ENCODE measurements around the gene MTFP1.
"Not testable (repeated sequence)": the region's sequence is repeated elsewhere in the genome, so short reads cannot be mapped to it uniquely, and the experiment has no call there.

MTFP1 gene, protein sequence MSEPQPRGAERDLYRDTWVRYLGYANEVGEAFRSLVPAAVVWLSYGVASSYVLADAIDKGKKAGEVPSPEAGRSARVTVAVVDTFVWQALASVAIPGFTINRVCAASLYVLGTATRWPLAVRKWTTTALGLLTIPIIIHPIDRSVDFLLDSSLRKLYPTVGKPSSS

GRCh38 chr22:30425616-30426387, at the start of gene MTFP1:
Gene MTFP1 (plus strand): TSS chr22:30425768. CDS start chr22:30425880, 112 bp downstream.
- DNase-seq: peak; percentile 54

DNA sequence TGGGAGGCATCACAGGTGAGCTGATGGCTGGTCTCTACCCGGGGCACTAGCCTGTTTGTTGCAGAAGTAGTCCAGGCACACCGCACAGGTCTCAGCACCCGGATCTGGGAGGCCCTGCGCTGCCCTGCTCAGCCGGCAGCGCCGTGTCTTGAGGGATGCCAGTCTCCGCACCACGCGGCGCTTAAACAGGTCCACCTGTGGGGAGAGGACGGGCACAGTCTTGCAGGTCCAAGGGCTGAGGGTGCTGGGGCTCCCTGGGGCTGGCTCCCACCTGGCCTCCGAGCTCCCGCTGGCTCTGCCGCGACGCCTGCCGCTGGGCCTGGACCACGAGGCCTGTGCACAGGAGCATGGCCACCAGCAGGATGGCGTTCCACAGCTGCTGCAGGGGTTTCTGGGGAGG, 45.6 kb upstream of the MTFP1 start:
- DNase-seq: no peak

- DNase-seq: no peak
Measured at GRCh38 chr22:30381264-30381663, 44.3 kb upstream of the MTFP1 start.

DNA sequence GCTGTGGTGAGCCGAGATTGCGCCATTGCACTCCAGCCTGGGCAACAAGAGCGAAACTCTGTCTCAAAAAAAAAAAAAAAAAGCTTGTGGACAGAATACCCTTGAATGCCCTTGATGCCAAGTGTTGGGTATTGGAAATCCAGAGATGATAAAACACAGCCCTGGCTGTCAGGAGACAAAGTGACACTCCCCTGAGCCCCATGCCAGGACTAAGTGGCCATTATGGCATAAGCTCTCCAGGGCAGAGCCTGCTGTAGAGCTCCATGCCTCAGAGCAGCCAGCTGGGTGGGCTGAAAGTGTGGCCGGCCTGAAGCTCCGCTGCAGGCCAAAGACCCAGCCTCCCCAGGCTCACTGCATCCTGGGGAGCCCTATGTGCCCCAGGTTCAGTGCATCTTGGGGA, 43.2 kb upstream of the MTFP1 start:
- DNase-seq: no peak

DNA sequence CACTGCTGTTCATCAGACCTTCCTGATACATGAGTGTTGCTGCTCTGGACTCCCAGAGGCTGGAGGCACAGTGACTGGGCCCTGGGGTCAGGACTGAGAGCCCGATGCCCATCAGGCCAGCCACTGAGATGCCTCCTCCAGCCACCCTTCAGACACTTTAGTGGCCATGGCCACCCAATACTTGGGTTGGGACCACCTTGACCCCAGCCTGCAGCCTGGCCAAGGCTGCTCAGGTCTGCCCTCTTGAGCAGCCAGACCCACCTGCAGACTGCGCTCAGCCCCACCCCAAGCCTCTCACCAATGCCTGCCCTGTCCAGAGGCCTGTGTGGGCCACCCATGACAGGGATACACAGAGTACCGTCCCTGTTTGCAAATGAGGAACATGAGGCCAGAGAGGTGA, 42.5 kb upstream of the MTFP1 start:
- DNase-seq: no peak

DNA sequence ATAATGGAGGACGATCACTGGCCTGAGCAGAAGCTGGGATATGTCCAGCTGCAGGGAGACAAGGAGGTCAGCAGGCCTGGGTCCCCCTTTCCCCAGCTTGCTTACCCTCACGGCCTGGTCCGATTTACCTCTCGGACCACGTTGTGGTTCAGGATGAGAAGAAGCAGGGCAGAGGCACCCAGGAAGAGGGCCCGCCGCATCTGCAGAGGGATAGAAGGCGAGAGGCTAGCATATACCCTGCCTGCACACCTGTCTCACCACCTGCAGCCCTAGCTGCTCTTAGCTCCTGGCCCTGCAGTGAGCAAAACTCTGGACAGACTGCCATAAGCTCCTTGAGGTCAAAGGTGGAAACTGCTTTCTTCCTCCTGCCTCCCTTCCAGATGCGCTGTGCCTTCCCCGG, 39.6 kb upstream of the MTFP1 start:
- DNase-seq: no peak

DNA sequence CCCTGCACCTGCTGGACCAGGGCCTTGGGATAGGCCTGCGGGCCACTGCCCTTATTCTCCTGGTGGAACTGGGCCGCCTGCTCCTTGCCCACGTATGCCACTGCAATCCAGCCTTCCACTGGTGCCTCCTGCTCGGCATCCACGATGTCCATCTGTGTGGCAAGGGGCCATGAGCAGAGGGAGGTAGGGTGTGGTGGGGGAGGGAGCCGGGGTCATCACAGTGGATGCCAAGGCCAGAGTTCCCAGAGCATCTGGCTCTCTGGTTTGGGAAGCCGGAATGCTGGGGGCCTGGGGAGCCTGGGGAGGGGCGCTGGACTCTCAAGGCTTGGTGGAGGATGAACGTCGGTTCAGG, 39.0 kb upstream of the MTFP1 start:
- DNase-seq: no peak

DNA sequence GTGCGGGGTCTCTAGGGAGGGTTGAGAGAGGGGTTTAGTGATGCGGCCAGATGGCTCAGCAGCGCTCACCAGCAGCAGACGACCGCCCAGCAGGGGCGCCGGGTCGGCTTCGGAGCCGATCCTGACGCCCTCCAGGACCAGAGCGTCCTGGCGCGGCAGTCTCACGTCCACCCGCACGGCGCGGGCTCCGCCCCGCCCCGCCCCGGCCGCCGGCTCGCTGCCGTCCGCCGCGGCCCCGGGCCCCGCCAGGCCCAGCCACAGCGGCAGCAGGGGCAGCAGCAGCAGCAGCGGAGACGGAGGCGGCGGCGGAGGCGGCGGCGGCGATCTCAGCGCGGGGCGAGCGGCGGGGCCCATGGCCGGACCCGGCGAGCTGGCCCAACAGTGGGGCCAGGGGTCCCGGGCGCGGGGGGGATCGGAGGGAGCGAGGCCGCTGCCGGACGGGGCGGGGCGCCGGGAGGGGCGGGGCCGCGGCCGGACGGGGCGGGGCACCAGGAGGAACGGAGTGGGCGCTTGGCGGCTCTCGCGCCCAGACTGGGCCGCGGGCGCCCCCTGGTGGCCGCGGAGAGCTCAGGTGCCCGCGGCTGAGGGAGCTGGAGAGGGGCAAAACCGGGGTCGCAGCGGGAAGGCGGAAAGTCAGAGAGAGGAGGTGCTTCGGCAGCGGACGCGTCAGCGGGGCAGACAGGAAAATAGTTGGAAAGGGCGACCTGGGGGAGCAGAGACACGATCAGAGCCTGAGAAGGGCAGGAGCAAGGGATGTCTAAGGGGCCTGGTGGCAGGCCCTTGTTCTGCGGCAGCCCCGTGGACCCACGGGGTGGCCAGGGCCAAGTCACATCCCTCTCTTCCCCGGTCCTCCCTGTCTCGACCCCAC, 38.4 kb upstream of the MTFP1 start, which contains the start of gene RNF215:
Gene RNF215 (minus strand): TSS at position 452 of the 868 bp plus-strand sequence. CDS start 98 bp downstream, at position 354.
- DNase-seq: peak; percentile 81

DNA sequence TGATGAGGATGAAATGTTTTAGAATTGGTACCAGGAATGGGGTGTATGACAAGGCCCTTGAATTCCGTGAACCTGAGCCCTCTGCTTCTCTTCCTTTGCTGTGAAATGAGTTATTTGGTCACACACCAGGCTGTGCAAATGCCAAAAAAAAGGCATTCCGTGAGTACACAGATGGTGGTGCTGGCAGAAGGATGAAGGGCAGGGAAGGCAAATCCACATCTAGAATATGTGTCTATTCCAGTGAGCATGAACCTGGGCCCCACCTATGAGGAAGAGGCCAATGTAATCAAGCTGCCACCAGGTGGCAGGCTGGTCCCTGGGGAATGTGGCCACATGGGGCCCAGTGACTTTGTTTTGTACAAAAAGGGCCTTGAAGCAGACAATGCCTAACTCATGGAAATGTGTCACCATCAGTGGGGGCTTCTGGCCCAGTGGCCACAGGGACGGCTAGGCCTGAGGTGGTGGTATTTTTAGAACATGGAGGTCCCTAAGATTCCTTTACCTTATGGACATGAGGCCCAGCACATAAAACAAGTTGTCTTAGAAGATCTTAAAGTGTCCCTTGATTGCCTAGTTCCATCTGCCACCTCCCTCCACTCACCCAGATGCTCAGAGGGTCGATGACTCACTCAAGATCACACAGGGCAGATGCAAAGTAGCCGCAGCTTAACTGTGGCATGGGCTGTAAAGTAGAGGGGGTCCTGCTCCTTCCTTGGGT, 34.4 kb upstream of the MTFP1 start:
- DNase-seq: peak; percentile 81

DNA sequence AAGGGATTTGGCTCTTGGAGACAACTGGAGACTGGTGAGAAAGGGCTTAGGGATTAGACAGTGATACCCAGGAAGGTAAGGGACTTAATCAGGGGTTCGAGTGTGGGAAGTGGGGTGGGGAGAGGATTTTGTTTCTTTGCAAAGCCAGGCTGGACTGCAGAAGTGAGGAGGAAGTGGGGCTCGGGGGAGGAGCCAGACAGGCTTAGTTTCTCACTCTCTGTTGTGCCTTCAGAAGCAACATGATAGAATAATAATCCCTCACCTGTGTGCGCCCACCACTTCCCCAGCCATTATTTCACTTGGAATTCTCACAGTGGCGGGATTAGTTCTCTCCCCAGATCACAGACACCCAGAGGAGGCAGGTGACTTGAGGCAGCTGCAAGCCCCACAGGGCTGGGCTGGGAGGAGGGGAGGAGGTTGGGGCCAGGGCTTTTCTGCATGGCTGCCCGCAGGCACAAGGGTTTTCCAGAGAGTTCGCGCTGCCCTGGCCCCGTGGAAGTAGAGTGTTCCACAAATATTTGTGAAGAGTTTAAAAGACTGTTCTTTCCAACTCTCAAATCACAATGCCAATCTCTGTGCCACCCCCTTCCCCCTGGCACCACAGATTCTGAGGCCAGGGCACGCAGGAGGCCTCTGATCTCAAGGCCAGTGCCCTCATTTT, 32.8 kb upstream of the MTFP1 start:
- no peak for DNase-seq

- DNase-seq: no peak
Measured at GRCh38 chr22:30393322-30393680, 32.3 kb upstream of the MTFP1 start.

- no peak for DNase-seq
Measured at GRCh38 chr22:30393885-30394284, 31.7 kb upstream of the MTFP1 start.

DNA sequence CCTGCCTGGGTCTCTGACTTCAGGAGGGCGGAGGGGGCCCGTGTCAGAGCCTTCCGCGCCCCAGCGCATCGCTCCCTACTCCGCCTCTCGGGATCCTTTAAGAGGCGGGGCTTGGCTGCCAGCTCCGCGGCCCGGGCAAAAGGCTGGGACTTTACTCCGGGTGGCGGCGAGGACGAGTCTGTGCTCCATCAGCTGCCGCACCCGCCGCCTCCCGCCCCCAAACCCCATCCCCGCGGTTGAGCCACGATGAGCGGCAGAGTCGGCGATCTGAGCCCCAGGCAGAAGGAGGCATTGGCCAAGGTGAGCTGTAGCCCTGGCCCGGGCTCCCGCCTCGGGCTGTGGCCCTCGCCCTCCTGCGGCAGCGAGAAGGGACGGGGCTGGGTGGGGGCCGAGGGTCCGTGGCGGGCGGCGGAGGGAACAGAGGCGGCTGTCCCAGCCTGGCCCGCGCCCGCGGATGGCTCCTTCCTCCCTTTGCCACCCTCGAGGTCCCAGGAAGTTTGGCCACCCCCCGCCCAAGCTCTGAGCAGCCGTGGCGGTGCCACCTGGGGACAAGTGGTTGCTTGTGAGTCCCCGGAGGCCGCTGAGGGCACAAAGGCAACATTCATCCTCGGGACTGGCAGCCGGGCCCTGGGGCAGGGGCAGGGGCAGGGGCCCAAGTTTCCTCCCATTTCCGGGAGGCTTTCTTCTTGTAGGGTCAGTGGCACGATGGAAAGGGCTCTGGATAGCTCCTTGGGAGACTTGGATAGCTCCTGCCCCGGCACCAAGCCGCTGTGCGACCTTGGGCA, 28.5 kb upstream of the MTFP1 start, which contains the start of gene SEC14L2:
Gene SEC14L2 (plus strand): TSS at position 148 of the 785 bp plus-strand sequence. CDS start 99 bp downstream, at position 247.
- peak; percentile 70 for DNase-seq

GRCh38 chr22:30397656-30398635, 27.6 kb upstream of the MTFP1 start:
- no peak for DNase-seq

- DNase-seq: no peak
Measured at GRCh38 chr22:30398685-30399680, 26.6 kb upstream of the MTFP1 start.

DNA sequence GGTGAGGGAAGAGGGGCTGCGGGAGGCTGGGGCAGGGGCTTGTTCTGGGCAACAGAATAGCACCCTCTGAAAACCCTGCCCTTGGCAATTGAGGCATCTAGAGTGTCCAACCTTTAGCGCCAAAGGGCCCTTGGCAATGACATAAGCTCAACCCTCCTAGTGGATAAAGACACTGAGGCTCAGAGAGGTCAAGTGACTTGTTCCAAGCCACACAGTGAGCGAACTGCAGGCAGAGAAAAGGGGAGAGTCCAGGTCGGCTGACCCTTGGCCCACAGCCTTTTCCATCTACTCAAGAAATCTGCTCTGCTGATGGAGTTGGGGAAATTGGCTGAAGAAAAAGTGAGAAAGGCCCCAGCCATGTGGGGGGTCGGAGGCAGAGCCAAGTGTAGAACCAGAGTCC, 25.9 kb upstream of the MTFP1 start:
- DNase-seq: no peak

GRCh38 chr22:30400159-30400558, 25.4 kb upstream of the MTFP1 start:
- DNase-seq: no peak

GRCh38 chr22:30401024-30401423, 24.5 kb upstream of the MTFP1 start:
- not testable (repeated sequence) for DNase-seq
